GM12872 (cell line): Measurements from ENCODE around the gene NOTUM.

Source experiments
- CTCF ChIP-seq: IDR thresholded peaks from 3 replicates; pipeline ENCODE4 v1.5.1; 2011; ENCODE audit warnings: low read depth, mild to moderate bottlenecking, low read length, moderate library complexity; ENCODE audit not compliant: insufficient read depth

The NOTUM gene

GRCh38 chr17:81947189-81947588, 13.8 kb downstream of the NOTUM start, which contains the start of gene MYADML2:
Gene MYADML2 (minus strand): TSS chr17:81947233. CDS start chr17:81941741, 5,492 bp downstream.
- TF ChIP-seq CTCF = no peak

- TF ChIP-seq CTCF = no peak
These were observed 16.1 kb downstream of the NOTUM start for GRCh38 chr17:81944858-81945257.

GRCh38 chr17:81942167-81942553, 18.8 kb downstream of the NOTUM start:
- TF ChIP-seq CTCF = no peak

- TF ChIP-seq CTCF = no peak
These were observed 19.4 kb downstream of the NOTUM start for GRCh38 chr17:81941484-81942166.

- no peak for TF ChIP-seq CTCF
These were observed 20.2 kb downstream of the NOTUM start for GRCh38 chr17:81940538-81941483.

GRCh38 chr17:81939881-81940385, 21.1 kb downstream of the NOTUM start:
- TF ChIP-seq CTCF = no peak

GRCh38 chr17:81939218-81939617, 21.8 kb downstream of the NOTUM start:
- TF ChIP-seq CTCF = no peak
